OCI-LY1 (cell line): ENCODE results near the gene GNG3.
"Not testable (repeated sequence)": the region's sequence is repeated elsewhere in the genome, so short reads cannot be mapped to it uniquely, and the experiment has no call there.

Source experiments
- CTCF ChIP-seq: fragments of 200-600 bp; sonication (generic), shearing (Covaris generic); IDR thresholded peaks from 2 replicates; pipeline ENCODE4 v1.5.1; 2017; ENCODE audit warnings: mild to moderate bottlenecking, antibody characterized with exemption, low read length, moderate library complexity, mixed read lengths
- EZH2 ChIP-seq: fragments of 200-600 bp; sonication (generic), shearing (Covaris generic); IDR thresholded peaks from 2 replicates; pipeline ENCODE4 v1.8.0; 2017; ENCODE audit warnings: borderline replicate concordance, mixed run types, mild to moderate bottlenecking, antibody characterized with exemption, low read length, moderate library complexity, mixed read lengths

GRCh38 chr11:62730076-62730475 is 22.6 kb downstream of the GNG3 start:
- not testable (repeated sequence) for TF ChIP-seq CTCF, EZH2
